Stimulated activated naive CD8-positive, alpha-beta T cell treated with anti-CD3 and anti-CD28 coated beads, Interleukin-15, Interleukin-2, amounts not matched to agents 100 ng/mL and 50 ng/mL, for 24 hours (primary cell): ENCODE measurements around the gene ZNF600.
"Not testable (repeated sequence)": the region's sequence is repeated elsewhere in the genome, so short reads cannot be mapped to it uniquely, and the experiment has no call there.

Experiments used
- H3K27ac Mint-ChIP-seq: one replicate; pipeline ENCODE4 v1.8.0; 2021; ENCODE audit warnings: mild to moderate bottlenecking, mixed read lengths
- H3K27me3 Mint-ChIP-seq: one replicate; pipeline ENCODE4 v1.8.0; 2021; ENCODE audit warnings: mixed read lengths
- H3K36me3 Mint-ChIP-seq: one replicate; pipeline ENCODE4 v1.8.0; 2021; ENCODE audit warnings: low read depth, mixed read lengths
- H3K4me1 Mint-ChIP-seq: one replicate; pipeline ENCODE4 v1.8.0; 2021; ENCODE audit warnings: low read depth, mixed read lengths
- H3K4me3 Mint-ChIP-seq: one replicate; pipeline ENCODE4 v1.8.0; 2021; ENCODE audit warnings: mild to moderate bottlenecking, mixed read lengths
- H3K9me3 Mint-ChIP-seq: one replicate; pipeline ENCODE4 v1.8.0; 2021; ENCODE audit warnings: mixed read lengths

Gene ZNF600

GRCh38 chr19:52724701-52725514 lies 61.7 kb downstream of the ZNF600 start:
- Mint-ChIP-seq H3K27ac (no peak overlapping the region), H3K27me3 (no peaks in the 10 kb centered on the region), H3K36me3 (peaks cover 82% of the 10 kb centered on the region), H3K9me3 (peaks cover 11% of the 10 kb centered on the region), H3K4me3 (no peak overlapping the region), H3K4me1 (peaks cover 3% of the 10 kb centered on the region)

- H3K27ac Mint-ChIP-seq, H3K4me1 Mint-ChIP-seq, H3K27me3 Mint-ChIP-seq, H3K4me3 Mint-ChIP-seq: not testable (repeated sequence)
- Mint-ChIP-seq H3K9me3 (peaks cover 16% of the 10 kb centered on the region), H3K36me3 (peaks cover 83% of the 10 kb centered on the region)
Observed at GRCh38 chr19:52723907-52724598, 62.5 kb downstream of the ZNF600 start.

DNA sequence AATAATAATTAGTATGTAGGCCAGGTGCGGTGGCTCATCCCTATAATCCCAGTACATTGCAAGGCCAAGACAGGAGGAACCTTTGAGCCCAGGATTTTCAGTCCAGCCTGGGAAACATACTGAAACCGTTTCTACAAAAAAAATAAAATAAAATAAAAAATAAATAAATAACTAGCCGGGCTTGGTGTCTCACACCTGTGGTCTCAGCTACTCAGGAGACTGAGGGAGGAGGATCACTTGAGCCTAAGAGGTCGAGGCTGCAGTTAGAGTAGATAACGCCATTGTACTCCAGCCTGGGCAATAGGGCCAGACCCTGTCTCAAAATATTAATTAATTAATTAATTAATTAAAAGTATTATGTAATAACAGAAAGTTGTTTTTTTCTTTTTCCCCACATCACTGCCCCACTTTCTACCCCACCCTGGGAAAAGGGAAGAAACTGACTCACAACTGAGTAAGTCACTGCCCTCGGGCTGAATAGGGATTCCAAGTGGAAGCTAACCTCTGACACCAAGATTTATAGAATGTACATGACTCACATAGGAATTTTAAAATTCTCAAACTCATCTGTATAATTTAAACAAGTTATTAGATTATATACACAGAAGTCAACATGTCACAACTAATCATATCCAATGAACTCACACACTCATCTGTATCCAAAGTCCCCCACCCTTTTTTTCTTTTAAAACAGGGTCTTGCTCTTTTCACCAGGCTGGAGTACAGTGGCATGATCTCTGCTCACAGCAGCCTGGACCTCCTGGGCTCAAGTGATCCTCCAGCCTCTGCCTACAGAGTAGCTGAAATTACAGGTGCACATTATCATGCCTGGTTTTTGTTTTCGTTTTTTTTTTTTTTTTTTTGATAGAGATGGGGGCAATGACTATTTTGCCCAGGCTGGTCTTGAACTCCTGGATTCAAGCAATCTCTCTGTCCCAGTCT lies 64.3 kb downstream of the ZNF600 start:
- peaks cover 16% of the 10 kb centered on the region for H3K9me3 Mint-ChIP-seq
- peaks cover 82% of the 10 kb centered on the region for H3K36me3 Mint-ChIP-seq
- H3K27ac Mint-ChIP-seq, result no peak overlapping the region
- no peaks in the 10 kb centered on the region for H3K27me3 Mint-ChIP-seq
- H3K4me3 Mint-ChIP-seq, result no peak overlapping the region
- H3K4me1 Mint-ChIP-seq, result peaks cover 7% of the 10 kb centered on the region

DNA sequence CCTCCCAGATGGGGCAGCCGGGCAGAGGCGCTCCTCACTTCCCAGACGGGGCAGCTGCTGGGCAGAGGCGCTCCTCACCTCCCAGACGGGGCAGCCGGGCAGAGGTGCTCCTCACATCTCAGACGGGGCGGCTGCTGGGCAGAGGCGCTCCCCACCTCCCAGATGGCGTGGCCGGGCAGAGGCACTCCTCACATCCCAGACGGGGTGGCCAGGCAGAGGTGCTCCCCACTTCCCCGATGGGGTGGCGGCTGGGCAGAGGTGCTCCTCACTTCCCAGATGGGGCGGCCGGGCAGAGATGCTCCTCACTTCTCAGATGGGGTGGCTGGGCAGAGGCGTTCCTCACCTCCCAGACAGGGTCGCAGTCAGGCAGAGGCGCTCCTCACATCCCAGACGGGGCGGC lies 66.0 kb downstream of the ZNF600 start:
- Mint-ChIP-seq H3K9me3 (peaks cover 16% of the 10 kb centered on the region), H3K4me1 (peaks cover 22% of the 10 kb centered on the region), H3K36me3 (peaks cover 84% of the 10 kb centered on the region)
- H3K27ac Mint-ChIP-seq, H3K27me3 Mint-ChIP-seq, H3K4me3 Mint-ChIP-seq: not testable (repeated sequence)

DNA sequence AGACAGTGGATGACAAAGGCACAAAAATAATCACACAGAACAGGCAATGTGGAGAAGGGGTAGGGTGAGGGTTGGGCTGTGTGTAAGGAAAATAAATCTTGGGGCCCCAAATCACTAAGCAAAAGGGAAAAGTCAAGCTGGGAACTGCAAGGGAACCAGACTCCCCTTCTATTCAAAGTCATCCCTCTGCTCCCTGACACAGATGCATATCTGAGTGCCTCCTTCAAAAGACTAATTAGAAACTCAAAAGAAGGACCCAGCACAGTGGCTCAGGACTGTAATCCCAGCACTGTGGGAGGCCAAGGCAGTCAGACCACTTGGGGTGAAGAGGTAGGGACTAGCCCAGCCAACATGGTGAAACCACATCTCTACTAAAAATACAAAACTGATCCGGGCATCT lies 70.1 kb downstream of the ZNF600 start:
- H3K4me3 Mint-ChIP-seq, result no peak overlapping the region

DNA sequence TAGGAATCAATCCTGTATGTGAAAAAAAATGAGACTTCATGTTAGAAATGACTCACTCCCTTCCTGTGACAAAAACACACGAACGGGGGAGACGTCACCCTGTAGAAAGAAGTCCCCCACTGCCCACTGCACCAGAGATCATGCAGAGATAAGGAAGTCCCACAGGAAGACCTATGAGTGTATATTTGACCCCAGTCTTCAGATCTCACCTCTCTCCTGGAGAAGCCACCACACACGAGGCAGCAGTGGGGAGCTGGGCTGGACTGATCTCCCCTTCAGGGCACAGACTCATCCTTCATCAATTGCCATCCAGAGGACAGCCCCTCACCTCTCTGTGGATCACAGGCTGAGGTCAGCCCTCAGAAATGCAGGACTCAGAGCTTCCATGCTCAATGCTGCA lies 70.7 kb downstream of the ZNF600 start:
- peaks cover 25% of the 10 kb centered on the region for H3K4me1 Mint-ChIP-seq
- H3K4me3 Mint-ChIP-seq, H3K27me3 Mint-ChIP-seq, H3K27ac Mint-ChIP-seq: not testable (repeated sequence)
- peaks cover 87% of the 10 kb centered on the region for H3K36me3 Mint-ChIP-seq
- peaks cover 21% of the 10 kb centered on the region for H3K9me3 Mint-ChIP-seq

More for the DNA sequence above, 70.1 kb downstream of the ZNF600 start:
- Mint-ChIP-seq H3K27ac (no peak overlapping the region), H3K9me3 (peaks cover 17% of the 10 kb centered on the region), H3K4me1 (peaks cover 25% of the 10 kb centered on the region), H3K36me3 (peaks cover 86% of the 10 kb centered on the region), H3K27me3 (no peaks in the 10 kb centered on the region)

- not testable (repeated sequence) for H3K27ac Mint-ChIP-seq, H3K4me3 Mint-ChIP-seq, H3K27me3 Mint-ChIP-seq
- Mint-ChIP-seq H3K36me3 (peaks cover 89% of the 10 kb centered on the region), H3K4me1 (peaks cover 25% of the 10 kb centered on the region), H3K9me3 (peaks cover 21% of the 10 kb centered on the region)
Observed at GRCh38 chr19:52715330-52715729, 71.3 kb downstream of the ZNF600 start.
